RWPE2 (cell line): ENCODE results near the gene CCDC92B.
A peak's percentile ranks its signal among the peaks of the same experiment; 100 is the strongest.

Experiments
- ATAC-seq: fragments of 200-7000 bp; cut with Tn5 transposase; 3 replicates; pipeline ENCODE4 v1.9.1; 2021; ENCODE audit warnings: low read depth
- DNase-seq: peaks from one replicate; pipeline ENCODE4 v3.0.0-alpha.2; 2020; ENCODE audit warnings: low spot score
- H3K27ac ChIP-seq: fragments of 450-650 bp; 2 replicates; pipeline ENCODE4 v1.5.1; 2017; ENCODE audit warnings: mild to moderate bottlenecking; ENCODE audit not compliant: poor library complexity, severe bottlenecking
- H3K27me3 ChIP-seq: fragments of 250-450 bp; sonication (Bioruptor Pico); 2 replicates; pipeline ENCODE4 v1.5.1; 2021; ENCODE audit warnings: mild to moderate bottlenecking, moderate library complexity; ENCODE audit not compliant: insufficient read depth, poor library complexity, severe bottlenecking
- H3K36me3 ChIP-seq: fragments of 250-450 bp; sonication (Bioruptor Pico); 2 replicates; pipeline ENCODE4 v1.5.1; 2020; ENCODE audit warnings: low read depth, mild to moderate bottlenecking, moderate library complexity
- H3K4me1 ChIP-seq: fragments of 250-450 bp; sonication (Bioruptor Pico); 2 replicates; pipeline ENCODE4 v1.5.1; 2021; ENCODE audit warnings: mild to moderate bottlenecking, moderate library complexity; ENCODE audit not compliant: insufficient read depth, poor library complexity, severe bottlenecking
- H3K4me3 ChIP-seq: fragments of 250-450 bp; sonication (Bioruptor Pico); 2 replicates; pipeline ENCODE4 v1.5.1; 2021; ENCODE audit warnings: mild to moderate bottlenecking, moderate library complexity; ENCODE audit not compliant: severe bottlenecking
- H3K9me3 ChIP-seq: fragments of 250-450 bp; sonication (Bioruptor Pico); 2 replicates; pipeline ENCODE4 v1.5.1; 2021; ENCODE audit warnings: mild to moderate bottlenecking, moderate library complexity; ENCODE audit not compliant: severe bottlenecking
- CTCF ChIP-seq: fragments of 450-650 bp; IDR thresholded peaks from one replicate; pipeline ENCODE4 v1.5.1; 2017; ENCODE audit warnings: mild to moderate bottlenecking, moderate library complexity; ENCODE audit not compliant: poor library complexity, severe bottlenecking

CCDC92B gene

GRCh38 chr17:2796164-2797125, 47.0 kb upstream of the CCDC92B start, which contains the start of gene RAP1GAP2:
RAP1GAP2 (plus strand) TSS chr17:2796438; CDS start chr17:2796528, 90 bp downstream.
- TF ChIP-seq CTCF: no peak
- ATAC-seq: peak; percentile 57; the same call in 2 of the 3 replicates
- H3K4me3 ChIP-seq: no peak within 1 kb of the TSS
- H3K4me1 ChIP-seq: peaks cover 3% of the 10 kb centered on the region
- no peak within 1 kb of the TSS for H3K27ac ChIP-seq
- no peaks in the 10 kb centered on the region for H3K36me3 ChIP-seq
- no peak for DNase-seq
- no peaks in the 10 kb centered on the region for H3K27me3 ChIP-seq
- H3K9me3 ChIP-seq: no peaks in the 10 kb centered on the region

GRCh38 chr17:2795441-2796163, 46.1 kb upstream of the CCDC92B start:
- H3K4me1 ChIP-seq: peaks cover 3% of the 10 kb centered on the region
- H3K36me3 ChIP-seq: no peaks in the 10 kb centered on the region
- no peak for TF ChIP-seq CTCF
- no peak for DNase-seq
- no peak for ATAC-seq
- no peak overlapping the region for H3K4me3 ChIP-seq
- no peaks in the 10 kb centered on the region for H3K27me3 ChIP-seq
- H3K27ac ChIP-seq: no peak overlapping the region
- no peaks in the 10 kb centered on the region for H3K9me3 ChIP-seq

DNA sequence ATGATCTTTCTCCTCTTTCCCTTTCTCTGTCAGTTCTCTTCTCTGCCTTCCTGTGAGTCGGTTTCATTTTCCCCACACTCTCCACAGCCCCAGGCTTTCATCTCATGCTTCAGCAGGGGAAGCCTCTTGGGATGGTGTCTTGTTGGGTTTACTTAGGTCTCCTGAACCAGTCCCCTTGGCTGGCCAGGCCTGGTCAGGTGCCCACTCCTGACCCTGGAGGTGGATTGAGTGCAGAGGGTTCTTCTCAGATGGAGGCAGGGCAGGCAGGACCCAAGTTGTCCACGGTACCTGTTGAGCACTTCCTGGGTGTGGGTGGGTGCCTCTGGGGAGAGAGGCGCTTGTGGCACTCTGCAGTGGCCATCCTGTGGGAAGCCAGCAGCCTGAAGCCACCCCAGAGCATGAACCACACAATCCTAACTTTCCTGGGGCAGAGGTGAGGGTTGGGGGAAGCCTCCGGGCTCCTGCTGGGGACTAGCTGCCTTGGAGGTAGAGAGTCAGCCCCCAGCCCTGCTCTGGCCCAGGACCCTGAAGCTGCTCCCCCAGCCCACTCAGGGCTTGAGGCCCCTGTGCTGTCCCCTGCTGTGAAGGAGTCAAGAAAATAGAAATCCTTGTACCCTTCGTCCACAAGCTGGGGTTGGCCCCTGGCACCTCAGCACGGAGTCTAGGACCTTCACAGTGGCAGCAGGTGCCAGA, 44.8 kb upstream of the CCDC92B start:
- no peak for DNase-seq
- Histone ChIP-seq H3K9me3 (no peaks in the 10 kb centered on the region), H3K4me1 (peaks cover 3% of the 10 kb centered on the region), H3K4me3 (no peak overlapping the region), H3K27ac (no peak overlapping the region), H3K27me3 (no peaks in the 10 kb centered on the region), H3K36me3 (no peaks in the 10 kb centered on the region)
- no peak for TF ChIP-seq CTCF
- ATAC-seq: no peak

GRCh38 chr17:2792366-2793169, 43.1 kb upstream of the CCDC92B start:
- Histone ChIP-seq H3K9me3 (no peaks in the 10 kb centered on the region), H3K4me1 (peaks cover 3% of the 10 kb centered on the region), H3K36me3 (no peaks in the 10 kb centered on the region), H3K4me3 (no peak overlapping the region), H3K27ac (no peak overlapping the region), H3K27me3 (no peaks in the 10 kb centered on the region)
- no peak for TF ChIP-seq CTCF
- ATAC-seq: no peak
- DNase-seq: no peak
